ENCODE measurements around the gene MYO1E.
"Not testable (repeated sequence)": the region's sequence is repeated elsewhere in the genome, so short reads cannot be mapped to it uniquely, and the experiment has no call there.

DNA sequence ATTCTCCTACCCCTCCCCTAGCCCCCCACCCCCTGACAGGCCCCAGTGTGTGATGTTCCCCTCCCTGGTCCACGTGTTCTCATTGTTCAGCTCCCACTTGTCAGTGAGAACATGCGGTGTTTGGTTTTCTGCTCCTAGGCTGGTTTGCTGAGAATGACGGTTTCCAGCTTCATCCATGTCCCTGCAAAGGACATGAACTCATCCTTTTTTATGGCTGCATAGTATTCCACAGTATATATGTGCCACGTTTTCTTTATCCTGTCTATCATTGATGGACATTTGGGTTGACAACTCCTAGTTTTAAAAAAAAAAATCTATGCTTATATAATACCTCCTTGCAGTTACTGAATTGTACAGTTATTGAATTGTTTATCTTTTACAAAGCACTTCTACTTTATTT is 35.9 kb downstream of the MYO1E start:
- TF ChIP-seq, protein P1, sequence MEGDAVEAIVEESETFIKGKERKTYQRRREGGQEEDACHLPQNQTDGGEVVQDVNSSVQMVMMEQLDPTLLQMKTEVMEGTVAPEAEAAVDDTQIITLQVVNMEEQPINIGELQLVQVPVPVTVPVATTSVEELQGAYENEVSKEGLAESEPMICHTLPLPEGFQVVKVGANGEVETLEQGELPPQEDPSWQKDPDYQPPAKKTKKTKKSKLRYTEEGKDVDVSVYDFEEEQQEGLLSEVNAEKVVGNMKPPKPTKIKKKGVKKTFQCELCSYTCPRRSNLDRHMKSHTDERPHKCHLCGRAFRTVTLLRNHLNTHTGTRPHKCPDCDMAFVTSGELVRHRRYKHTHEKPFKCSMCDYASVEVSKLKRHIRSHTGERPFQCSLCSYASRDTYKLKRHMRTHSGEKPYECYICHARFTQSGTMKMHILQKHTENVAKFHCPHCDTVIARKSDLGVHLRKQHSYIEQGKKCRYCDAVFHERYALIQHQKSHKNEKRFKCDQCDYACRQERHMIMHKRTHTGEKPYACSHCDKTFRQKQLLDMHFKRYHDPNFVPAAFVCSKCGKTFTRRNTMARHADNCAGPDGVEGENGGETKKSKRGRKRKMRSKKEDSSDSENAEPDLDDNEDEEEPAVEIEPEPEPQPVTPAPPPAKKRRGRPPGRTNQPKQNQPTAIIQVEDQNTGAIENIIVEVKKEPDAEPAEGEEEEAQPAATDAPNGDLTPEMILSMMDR (IDR thresholded peaks at IDR 0.05) = not testable (repeated sequence)
- not testable (repeated sequence) for TF ChIP-seq POLR2A (IDR thresholded peaks at IDR 0.05)
